SU-DHL-6 (cell line): ENCODE measurements around the gene ATP2B2.

Experiments used
- H2AFZ ChIP-seq: fragments of 200-600 bp; sonication (generic); 2 replicates; pipeline ENCODE4 v1.6.1; 2014; ENCODE audit warnings: low read depth, mild to moderate bottlenecking, moderate library complexity, mixed read lengths, antibody characterized with exemption, low read length; ENCODE audit not compliant: severe bottlenecking
- H3F3A ChIP-seq: fragments of 200-600 bp; shearing (Covaris generic); 2 replicates; pipeline ENCODE4 v1.6.0; 2016; ENCODE audit warnings: antibody characterized with exemption, mild to moderate bottlenecking; ENCODE audit not compliant: insufficient read depth
- H3K27ac ChIP-seq: fragments of 200-600 bp; sonication (generic); 2 replicates; pipeline ENCODE4 v1.5.1; 2016; ENCODE audit warnings: low read depth, mild to moderate bottlenecking, low read length, moderate library complexity, mixed read lengths
- H3K27me3 ChIP-seq: fragments of 200-600 bp; sonication (generic), shearing (Covaris generic); 2 replicates; pipeline ENCODE4 v1.6.0; 2014; ENCODE audit warnings: mild to moderate bottlenecking, low read length
- H3K36me3 ChIP-seq: fragments of 200-600 bp; sonication (generic); 2 replicates; pipeline ENCODE4 v1.6.1; 2014; ENCODE audit warnings: mild to moderate bottlenecking, low read length, mixed read lengths
- H3K4me2 ChIP-seq: fragments of 300-600, 200-600 bp; shearing (Covaris generic), sonication (generic); 2 replicates; pipeline ENCODE4 v1.6.0; 2014; ENCODE audit warnings: low read length, low read depth, mild to moderate bottlenecking; ENCODE audit not compliant: poor library complexity, severe bottlenecking
- H3K4me3 ChIP-seq: fragments of 200-600 bp; sonication (generic); 2 replicates; pipeline ENCODE4 v1.5.1; 2014; ENCODE audit warnings: antibody characterized with exemption, low read length, mild to moderate bottlenecking, mixed read lengths; ENCODE audit not compliant: insufficient read depth, poor library complexity, severe bottlenecking
- H3K79me2 ChIP-seq: fragments of 200-600 bp; sonication (generic); 2 replicates; pipeline ENCODE4 v1.6.1; 2014; ENCODE audit warnings: mild to moderate bottlenecking, low read length, moderate library complexity; ENCODE audit not compliant: insufficient read depth
- H3K9ac ChIP-seq: fragments of 200-600 bp; sonication (generic); 2 replicates; pipeline ENCODE4 v1.7.0; 2014; ENCODE audit warnings: mild to moderate bottlenecking, low read length
- H3K9me2 ChIP-seq: fragments of 200-600 bp; sonication (generic); replicated peaks from 2 replicates; pipeline ENCODE4 v1.6.1; 2014; ENCODE audit warnings: low read length; ENCODE audit not compliant: insufficient read depth
- H3K9me3 ChIP-seq: fragments of 200-600 bp; sonication (generic); 2 replicates; pipeline ENCODE4 v1.6.1; 2014; ENCODE audit warnings: low read length, mixed read lengths; ENCODE audit not compliant: insufficient read depth
- H4K20me1 ChIP-seq: fragments of 200-600 bp; sonication (generic); 2 replicates; pipeline ENCODE4 v1.6.1; 2014; ENCODE audit warnings: low read depth, mild to moderate bottlenecking, antibody characterized with exemption, low read length, moderate library complexity, mixed read lengths
- CTCF ChIP-seq: fragments of 200-600 bp; sonication (generic); IDR thresholded peaks from one replicate; pipeline ENCODE4 v1.5.1; 2017; ENCODE audit warnings: antibody characterized with exemption, mild to moderate bottlenecking, low read length, moderate library complexity; ENCODE audit not compliant: insufficient read depth, poor library complexity, severe bottlenecking
- EZH2phosphoT487 ChIP-seq: fragments of 200-600 bp; sonication (generic), shearing (Covaris generic); conservative IDR thresholded peaks from 2 replicates; pipeline ENCODE4 v1.6.1; 2018; ENCODE audit warnings: mild to moderate bottlenecking, antibody characterized with exemption, low read length, moderate library complexity, mixed read lengths

ATP2B2 gene

GRCh38 chr3:10359761-10360161 lies 145.6 kb downstream of the ATP2B2 start:
- Histone ChIP-seq H3K36me3 (no peaks in the 10 kb centered on the region), H3F3A (no peaks in the 10 kb centered on the region), H2AFZ (no peak overlapping the region), H3K9ac (no peak overlapping the region), H3K27me3 (no peaks in the 10 kb centered on the region), H3K79me2 (no peaks in the 10 kb centered on the region), H3K4me3 (no peak overlapping the region), H3K27ac (no peak overlapping the region), H3K9me2 (no peaks in the 10 kb centered on the region), H3K9me3 (no peaks in the 10 kb centered on the region), H3K4me2 (no peak overlapping the region), H4K20me1 (no peaks in the 10 kb centered on the region)
- TF ChIP-seq EZH2phosphoT487 (no peak), CTCF (no peak)

GRCh38 chr3:10358309-10358980 lies 146.9 kb downstream of the ATP2B2 start:
- Histone ChIP-seq H3K27ac (no peak overlapping the region), H3K36me3 (no peaks in the 10 kb centered on the region), H3K9me2 (no peaks in the 10 kb centered on the region), H3K79me2 (no peaks in the 10 kb centered on the region), H4K20me1 (no peaks in the 10 kb centered on the region), H2AFZ (no peak overlapping the region), H3K4me3 (no peak overlapping the region), H3K27me3 (no peaks in the 10 kb centered on the region), H3K9ac (no peak overlapping the region), H3K4me2 (no peak overlapping the region), H3F3A (no peaks in the 10 kb centered on the region), H3K9me3 (no peaks in the 10 kb centered on the region)
- no peak for TF ChIP-seq CTCF
- TF ChIP-seq EZH2phosphoT487, result no peak

DNA sequence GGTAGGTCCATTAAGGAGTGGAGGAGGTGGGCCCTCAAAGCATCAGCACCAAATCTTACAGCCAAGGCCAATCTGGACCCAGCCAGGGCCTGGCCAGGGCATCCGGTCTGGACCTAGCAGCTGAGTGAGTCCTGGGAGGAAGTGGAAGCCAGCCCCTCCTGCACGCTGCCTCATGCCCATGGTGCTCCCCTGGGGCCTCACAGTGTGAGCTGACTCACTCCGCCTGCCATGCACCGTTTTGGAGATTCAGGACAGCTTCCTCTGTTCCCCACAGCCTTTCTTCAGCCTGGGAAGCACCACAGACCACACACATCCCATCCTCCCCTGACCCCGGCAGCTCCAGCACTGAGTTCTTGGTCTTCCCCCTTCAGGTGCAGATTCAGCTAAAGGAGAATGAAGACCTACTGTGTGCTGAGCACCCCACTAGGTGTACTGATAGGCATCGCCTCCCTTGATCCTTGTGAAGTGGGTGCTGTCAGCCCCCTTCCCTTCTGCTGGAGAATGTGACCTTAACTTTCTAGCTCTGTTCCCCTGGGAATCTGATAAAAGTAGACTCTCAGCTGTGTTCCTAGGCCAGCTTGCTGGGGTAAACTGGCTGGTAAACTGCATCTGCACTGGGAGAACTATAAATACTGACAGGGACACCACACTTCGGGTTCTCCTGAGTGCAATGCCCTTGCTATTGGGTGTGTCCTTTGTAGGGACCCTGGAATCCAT lies 147.6 kb downstream of the ATP2B2 start:
- no peaks in the 10 kb centered on the region for H3K36me3 ChIP-seq
- H3K79me2 ChIP-seq, result no peaks in the 10 kb centered on the region
- no peak overlapping the region for H3K27ac ChIP-seq
- H3K4me2 ChIP-seq, result no peak overlapping the region
- H4K20me1 ChIP-seq, result no peaks in the 10 kb centered on the region
- no peak overlapping the region for H3K9ac ChIP-seq
- no peaks in the 10 kb centered on the region for H3F3A ChIP-seq
- H2AFZ ChIP-seq, result no peak overlapping the region
- H3K9me2 ChIP-seq, result no peaks in the 10 kb centered on the region
- TF ChIP-seq EZH2phosphoT487, result no peak
- no peak for TF ChIP-seq CTCF
- H3K4me3 ChIP-seq, result no peak overlapping the region
- no peaks in the 10 kb centered on the region for H3K9me3 ChIP-seq
- no peaks in the 10 kb centered on the region for H3K27me3 ChIP-seq
